GM06990 (cell line): ENCODE measurements around the gene ERN1.

Experiments used
- DNase-seq: peaks from one replicate; pipeline ENCODE4 v3.0.0-alpha.2; 2011; ENCODE audit not compliant: insufficient read length; ENCODE audit errors: extremely low read depth
- H3K27me3 ChIP-seq: replicated peaks from 2 replicates; pipeline ENCODE4 v1.6.0; 2011; ENCODE audit warnings: low read length; ENCODE audit not compliant: control insufficient read depth, insufficient read depth
- H3K36me3 ChIP-seq: 2 replicates; pipeline ENCODE4 v1.5.1; 2011; ENCODE audit warnings: low read length; ENCODE audit not compliant: control insufficient read depth, insufficient read depth
- H3K4me3 ChIP-seq: replicated peaks from 2 replicates; pipeline ENCODE4 v1.5.1; 2011; ENCODE audit warnings: low read depth, mild to moderate bottlenecking, control low read depth, low read length
- TF ChIP-seq, protein P1 (sequence below): IDR thresholded peaks from 2 replicates; pipeline ENCODE4 v1.5.1; 2011; ENCODE audit warnings: low read length, control low read depth, mild to moderate bottlenecking, inconsistent platforms; ENCODE audit not compliant: insufficient read depth, poor library complexity, severe bottlenecking

ERN1 gene

DNA sequence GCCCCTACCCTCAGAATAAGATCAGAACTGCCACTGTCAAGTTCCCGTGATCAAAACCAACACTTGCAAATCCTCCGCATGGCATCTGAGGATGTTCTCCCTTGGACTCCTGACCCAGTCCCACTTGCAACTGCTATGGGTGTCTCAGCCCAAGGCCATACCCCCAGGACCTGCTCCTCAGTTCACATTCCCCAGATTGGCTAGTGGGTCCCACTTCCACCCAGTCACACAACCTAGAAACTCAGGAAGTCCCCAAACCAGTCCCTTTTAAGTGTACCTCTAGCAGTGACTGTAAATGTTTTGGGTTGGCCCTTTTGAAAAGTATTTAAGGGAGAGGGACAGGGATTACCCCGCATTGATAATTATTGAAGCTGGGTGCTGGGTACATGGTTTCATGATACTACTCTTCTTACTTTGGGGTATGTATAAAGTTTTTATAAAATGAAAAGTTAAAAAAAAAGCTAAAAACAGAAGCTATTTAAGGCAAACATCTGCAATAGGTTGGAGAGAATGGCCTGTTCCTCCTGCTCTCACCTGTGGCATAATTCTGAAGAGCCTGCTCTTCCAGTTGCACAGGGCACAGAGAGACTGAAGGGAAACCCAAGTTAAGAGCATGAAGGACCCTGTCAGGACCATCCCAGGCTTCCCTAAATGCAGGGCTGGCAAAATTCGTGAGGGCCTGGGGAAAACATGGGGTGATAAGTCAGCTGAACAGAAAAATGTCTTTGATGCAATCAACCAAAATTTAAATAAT is 42.5 kb downstream of the ERN1 start:
- TF ChIP-seq, protein P1, sequence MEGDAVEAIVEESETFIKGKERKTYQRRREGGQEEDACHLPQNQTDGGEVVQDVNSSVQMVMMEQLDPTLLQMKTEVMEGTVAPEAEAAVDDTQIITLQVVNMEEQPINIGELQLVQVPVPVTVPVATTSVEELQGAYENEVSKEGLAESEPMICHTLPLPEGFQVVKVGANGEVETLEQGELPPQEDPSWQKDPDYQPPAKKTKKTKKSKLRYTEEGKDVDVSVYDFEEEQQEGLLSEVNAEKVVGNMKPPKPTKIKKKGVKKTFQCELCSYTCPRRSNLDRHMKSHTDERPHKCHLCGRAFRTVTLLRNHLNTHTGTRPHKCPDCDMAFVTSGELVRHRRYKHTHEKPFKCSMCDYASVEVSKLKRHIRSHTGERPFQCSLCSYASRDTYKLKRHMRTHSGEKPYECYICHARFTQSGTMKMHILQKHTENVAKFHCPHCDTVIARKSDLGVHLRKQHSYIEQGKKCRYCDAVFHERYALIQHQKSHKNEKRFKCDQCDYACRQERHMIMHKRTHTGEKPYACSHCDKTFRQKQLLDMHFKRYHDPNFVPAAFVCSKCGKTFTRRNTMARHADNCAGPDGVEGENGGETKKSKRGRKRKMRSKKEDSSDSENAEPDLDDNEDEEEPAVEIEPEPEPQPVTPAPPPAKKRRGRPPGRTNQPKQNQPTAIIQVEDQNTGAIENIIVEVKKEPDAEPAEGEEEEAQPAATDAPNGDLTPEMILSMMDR = no peak
- H3K4me3 ChIP-seq = no peak overlapping the region
- no peaks in the 10 kb centered on the region; the same call in 1 of the 2 replicates for H3K36me3 ChIP-seq
- no peak for DNase-seq
- no peaks in the 10 kb centered on the region for H3K27me3 ChIP-seq

DNA sequence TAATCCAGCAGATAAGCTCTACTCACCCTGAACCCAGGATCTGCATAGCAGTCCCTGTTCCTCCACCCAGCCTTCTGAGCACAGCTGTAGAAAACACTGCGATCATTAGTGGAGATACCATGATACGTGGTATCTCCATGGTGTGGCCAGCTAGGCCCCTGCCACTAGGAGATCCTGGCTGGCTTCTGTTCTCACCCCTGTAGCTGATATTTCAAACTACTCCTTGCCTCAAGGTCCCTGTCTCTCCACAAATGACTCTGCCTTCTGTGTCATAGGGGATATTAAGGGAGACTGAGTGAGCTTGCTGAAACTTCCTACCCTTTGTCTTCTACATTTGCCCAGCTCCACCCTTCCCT is 44.3 kb downstream of the ERN1 start:
- TF ChIP-seq, protein P1 = no peak
- Histone ChIP-seq H3K4me3 (no peak overlapping the region), H3K27me3 (no peaks in the 10 kb centered on the region), H3K36me3 (peaks cover under 1% of the 10 kb centered on the region)
- DNase-seq = no peak

DNA sequence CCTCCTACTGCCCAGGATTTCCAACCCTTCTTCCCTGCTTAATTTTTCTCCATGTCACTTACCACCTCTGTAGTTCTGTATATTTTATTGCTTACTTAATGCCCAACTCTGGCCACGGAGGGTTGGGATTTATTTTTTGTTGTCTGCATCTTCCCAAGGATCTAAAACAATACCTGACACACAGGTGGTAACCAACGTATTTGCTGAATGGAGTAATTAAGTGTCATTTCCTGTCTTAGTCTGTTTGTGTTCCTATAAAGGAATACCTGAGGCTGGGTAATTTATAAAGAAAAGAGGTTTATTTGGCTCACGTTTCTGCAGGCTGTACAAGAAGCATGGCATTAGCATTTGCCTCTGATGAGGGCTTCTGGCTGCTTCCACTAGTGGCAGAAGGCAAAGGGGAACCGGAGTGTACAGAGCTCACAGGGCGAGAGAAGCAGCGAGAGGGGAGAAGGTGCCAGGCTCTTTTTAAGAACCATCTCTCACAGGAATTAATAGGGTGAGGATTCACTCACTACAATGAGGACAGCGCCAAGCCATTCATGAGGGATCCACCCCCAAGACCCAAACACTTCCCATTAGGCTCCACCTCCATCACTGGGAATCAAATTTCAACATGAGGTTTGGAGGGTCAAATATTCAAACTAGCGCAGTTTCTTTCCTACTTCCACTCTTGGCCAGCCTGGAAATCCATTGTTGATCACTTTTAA is 44.8 kb downstream of the ERN1 start:
- no peak for DNase-seq
- no peak overlapping the region for H3K4me3 ChIP-seq

DNA sequence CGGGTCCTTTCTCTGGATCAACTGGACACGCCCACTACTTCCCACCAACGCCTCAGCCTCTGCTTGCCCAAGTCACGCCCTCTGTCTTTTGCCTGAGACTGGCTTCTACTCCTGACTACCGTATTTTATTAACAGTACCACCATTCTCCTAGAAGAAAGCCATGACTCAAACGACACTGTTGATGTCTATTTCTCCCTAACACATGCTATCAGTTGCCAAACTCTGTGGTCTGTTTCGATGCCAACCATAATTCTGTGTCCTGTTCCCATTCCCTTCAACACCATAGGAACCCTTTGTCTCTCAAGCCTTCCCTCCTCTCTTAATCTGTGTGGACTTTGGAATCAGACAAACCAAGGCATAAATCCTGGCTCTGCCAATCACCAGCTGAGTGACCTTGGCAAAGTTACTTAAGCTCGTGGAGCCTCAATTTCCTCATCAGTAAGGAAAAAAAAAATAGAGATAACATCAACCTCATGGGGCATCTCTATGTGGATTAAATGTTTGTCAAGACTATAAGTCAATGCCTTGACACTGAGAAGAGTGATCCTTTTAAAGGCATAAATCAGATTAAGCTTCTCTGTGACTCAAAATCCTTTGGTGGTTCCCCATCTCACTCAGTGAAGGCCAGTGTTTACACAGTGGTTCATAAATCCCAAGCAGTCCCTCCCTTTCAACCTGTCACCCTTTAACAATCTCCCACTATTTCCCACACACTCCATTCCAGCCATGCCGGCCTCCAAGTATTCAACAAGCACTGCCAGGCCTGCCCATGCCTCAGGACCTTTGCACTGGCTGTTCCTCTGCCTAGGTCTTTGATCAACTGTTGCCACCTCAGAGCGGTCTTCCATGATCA is 45.6 kb downstream of the ERN1 start:
- DNase-seq = no peak
- TF ChIP-seq, protein P1 = no peak
- H3K27me3 ChIP-seq = no peaks in the 10 kb centered on the region
- no peak overlapping the region for H3K4me3 ChIP-seq
- peaks cover 2% of the 10 kb centered on the region for H3K36me3 ChIP-seq

More for the DNA sequence above, 44.8 kb downstream of the ERN1 start:
- H3K27me3 ChIP-seq = no peaks in the 10 kb centered on the region
- TF ChIP-seq, protein P1 = no peak
- peaks cover 2% of the 10 kb centered on the region for H3K36me3 ChIP-seq

DNA sequence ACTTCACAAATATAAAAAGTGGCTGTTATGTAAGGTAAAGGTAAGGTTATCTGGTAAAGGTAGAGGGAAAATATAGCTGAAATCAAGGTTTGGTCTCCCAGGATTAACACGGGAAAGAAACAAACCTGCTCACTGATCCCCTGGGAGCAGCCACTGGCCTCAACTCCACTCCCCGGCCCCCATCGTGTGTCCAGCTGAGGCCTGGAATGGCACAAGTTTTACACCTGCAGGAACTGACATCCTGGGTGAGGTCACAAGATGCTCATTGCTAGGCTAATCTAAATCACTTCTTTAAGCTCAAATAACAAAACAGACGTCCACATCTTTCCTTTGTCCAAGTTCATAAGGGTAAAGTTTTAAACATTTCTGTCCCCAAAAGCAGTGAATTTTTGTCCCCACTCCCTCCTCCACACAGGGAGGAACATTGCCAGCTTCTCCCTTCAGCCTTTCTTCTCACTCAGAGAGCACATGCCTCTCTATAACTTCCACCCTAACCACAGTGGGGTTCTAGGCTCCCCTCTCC is 46.3 kb downstream of the ERN1 start:
- TF ChIP-seq, protein P1 = no peak
- DNase-seq = no peak
- H3K27me3 ChIP-seq = no peaks in the 10 kb centered on the region

More for the DNA sequence above, 46.3 kb downstream of the ERN1 start:
- Histone ChIP-seq H3K4me3 (no peak overlapping the region), H3K36me3 (peaks cover 2% of the 10 kb centered on the region)
